GM03348 (cell line): ENCODE results near the gene EIF1.
"Not testable (repeated sequence)": the region's sequence is repeated elsewhere in the genome, so short reads cannot be mapped to it uniquely, and the experiment has no call there.

Experiments used
- DNase-seq: peaks from one replicate; pipeline ENCODE4 v3.0.0; 2012; ENCODE audit warnings: low spot score

EIF1 gene

GRCh38 chr17:41678907-41679739, 9.6 kb upstream of the EIF1 start:
- DNase-seq, result no peak

GRCh38 chr17:41679740-41680425, 8.8 kb upstream of the EIF1 start:
- DNase-seq, result no peak

GRCh38 chr17:41680426-41681040, 8.2 kb upstream of the EIF1 start:
- no peak for DNase-seq

GRCh38 chr17:41681776-41682175, 6.9 kb upstream of the EIF1 start:
- no peak for DNase-seq

- no peak for DNase-seq
Measured at GRCh38 chr17:41682631-41683030, 6.1 kb upstream of the EIF1 start.

- DNase-seq, result no peak
Measured at GRCh38 chr17:41683441-41684007, 5.2 kb upstream of the EIF1 start.

GRCh38 chr17:41684035-41684434, 4.7 kb upstream of the EIF1 start:
- no peak for DNase-seq

GRCh38 chr17:41685753-41686152, 2.9 kb upstream of the EIF1 start:
- not testable (repeated sequence) for DNase-seq

- no peak for DNase-seq
Measured at GRCh38 chr17:41686281-41686680, 2.4 kb upstream of the EIF1 start.

- no peak for DNase-seq
Measured at GRCh38 chr17:41687828-41688640, 651 bp upstream of the EIF1 start.

- peak; percentile 51 for DNase-seq
Measured at GRCh38 chr17:41689497-41690299, 1.0 kb downstream of the EIF1 start.

- no peak for DNase-seq
Measured at GRCh38 chr17:41690497-41690896, 1.8 kb downstream of the EIF1 start.

- DNase-seq, result no peak
Measured at GRCh38 chr17:41691031-41691777, 2.5 kb downstream of the EIF1 start.

- DNase-seq, result no peak
Measured at GRCh38 chr17:41692722-41693521, 4.2 kb downstream of the EIF1 start.

- DNase-seq, result no peak
Measured at GRCh38 chr17:41695134-41695661, 6.5 kb downstream of the EIF1 start.

GRCh38 chr17:41695954-41696757, 7.5 kb downstream of the EIF1 start:
- DNase-seq, result peak; percentile 87

GRCh38 chr17:41697122-41697962, 8.7 kb downstream of the EIF1 start:
- peak; percentile 73 for DNase-seq
